GM19452 (cell line): Measurements from ENCODE around the gene PYROXD2.

Experiments used
- ATAC-seq: cut with Tn5 transposase; IDR thresholded peaks from one replicate; pipeline ENCODE4 v1.9.1; 2021; ENCODE audit not compliant: unreplicated experiment

Gene PYROXD2

GRCh38 chr10:98414932-98415730 is at the start of gene PYROXD2:
Gene PYROXD2 (minus strand): TSS chr10:98415182. CDS start chr10:98415135, 47 bp downstream.
- no peak for ATAC-seq

DNA sequence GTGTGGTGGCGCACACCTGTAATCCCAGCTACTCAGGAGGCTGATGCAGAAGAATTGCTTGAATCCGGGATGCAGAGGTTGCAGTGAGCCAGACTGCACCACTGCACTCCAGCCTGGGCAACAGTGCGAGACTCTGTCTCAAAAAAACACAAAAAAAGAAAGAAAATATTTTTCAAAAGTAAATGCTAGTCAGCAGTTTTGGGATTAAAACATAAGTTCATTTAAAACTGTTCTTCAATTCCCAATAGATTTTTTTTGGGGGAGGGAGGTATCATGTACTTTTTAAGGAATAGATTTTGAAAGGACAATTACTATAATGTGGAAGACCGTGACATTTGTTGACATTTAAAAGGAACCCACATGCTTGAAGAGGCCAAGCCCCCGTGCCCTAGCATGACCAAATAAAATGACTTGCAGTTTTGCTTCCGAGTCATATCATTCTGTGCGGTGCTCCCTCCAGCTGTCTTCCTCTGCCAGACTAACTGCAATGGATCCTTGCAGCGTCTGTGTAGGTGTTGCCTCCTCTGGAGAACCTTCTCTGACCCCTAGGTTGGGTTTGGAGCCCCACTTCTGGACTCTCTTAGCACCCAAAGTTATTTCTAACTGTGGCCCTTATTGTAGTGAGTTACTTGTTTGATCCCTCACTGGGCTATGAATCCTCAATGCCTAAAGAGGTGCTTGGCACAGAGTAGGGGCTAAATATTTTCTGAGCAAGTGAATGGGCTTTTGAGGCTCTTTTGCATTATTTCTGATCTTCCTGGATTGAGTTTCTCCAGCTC is 49.2 kb upstream of the PYROXD2 start:
- ATAC-seq = no peak

GRCh38 chr10:98463016-98463415 is 48.0 kb upstream of the PYROXD2 start:
- no peak for ATAC-seq

DNA sequence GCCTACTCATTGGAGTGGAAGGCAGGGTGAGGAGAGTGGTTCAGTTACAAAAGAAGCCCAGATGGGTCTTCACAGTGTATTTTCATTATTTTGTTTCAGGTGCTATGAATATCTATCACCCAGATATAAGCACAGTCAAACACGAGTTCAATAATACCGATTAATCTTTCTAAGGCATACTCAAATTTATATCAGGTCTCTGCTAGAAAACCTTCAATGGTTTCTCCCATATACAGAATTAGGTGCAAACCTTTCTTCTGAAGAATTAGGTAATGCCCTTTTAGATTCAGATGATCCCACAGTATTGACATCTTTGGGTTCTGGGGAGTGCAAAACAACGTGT is 46.5 kb upstream of the PYROXD2 start:
- no peak for ATAC-seq

GRCh38 chr10:98460837-98461499 is 46.0 kb upstream of the PYROXD2 start:
- no peak for ATAC-seq

- ATAC-seq = no peak
Measured at GRCh38 chr10:98458809-98459784, 44.1 kb upstream of the PYROXD2 start.

GRCh38 chr10:98457721-98458120 is 42.7 kb upstream of the PYROXD2 start:
- ATAC-seq = no peak

- ATAC-seq = no peak
Measured at GRCh38 chr10:98456686-98457482, 41.9 kb upstream of the PYROXD2 start.

- ATAC-seq = no peak
Measured at GRCh38 chr10:98456043-98456570, 41.1 kb upstream of the PYROXD2 start.

DNA sequence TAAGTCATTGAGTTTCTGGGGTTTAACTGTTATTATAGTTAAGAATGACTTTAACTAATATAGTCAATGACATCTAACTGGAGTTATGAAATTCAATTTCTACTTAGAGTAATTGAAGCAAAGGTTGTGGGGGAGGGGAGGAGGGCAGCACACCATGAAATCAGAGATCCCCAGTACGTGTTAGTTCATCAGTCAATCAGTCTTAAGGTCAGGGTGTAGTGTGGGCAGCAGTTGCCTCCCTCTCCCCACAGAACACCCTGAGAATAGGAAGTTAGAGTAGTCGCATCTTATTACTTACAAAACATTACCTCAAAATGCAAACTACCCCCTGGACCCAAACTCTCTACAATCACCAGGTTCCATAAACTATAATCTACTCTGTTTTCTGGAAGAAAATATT is 38.7 kb upstream of the PYROXD2 start:
- no peak for ATAC-seq

GRCh38 chr10:98450618-98451017 is 35.6 kb upstream of the PYROXD2 start:
- ATAC-seq = no peak

DNA sequence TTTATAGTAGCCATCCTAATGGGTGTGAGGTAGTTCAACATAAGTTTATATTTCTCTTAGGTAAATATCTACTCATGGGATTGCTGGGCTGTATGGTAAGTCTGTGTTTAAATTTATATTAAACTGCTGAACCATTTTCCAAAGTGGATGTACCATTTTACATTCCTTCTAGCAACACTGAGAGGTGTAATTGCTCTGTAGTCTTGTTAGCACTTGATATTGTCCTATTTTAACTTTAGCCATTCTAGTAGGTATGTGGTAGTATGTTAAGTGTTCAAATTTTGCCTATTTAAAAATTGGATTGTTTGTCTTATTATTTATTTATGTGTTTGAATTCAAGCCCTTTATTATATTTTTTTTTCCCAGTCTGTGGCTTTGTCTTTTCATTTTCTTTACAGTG is 34.3 kb upstream of the PYROXD2 start:
- no peak for ATAC-seq

DNA sequence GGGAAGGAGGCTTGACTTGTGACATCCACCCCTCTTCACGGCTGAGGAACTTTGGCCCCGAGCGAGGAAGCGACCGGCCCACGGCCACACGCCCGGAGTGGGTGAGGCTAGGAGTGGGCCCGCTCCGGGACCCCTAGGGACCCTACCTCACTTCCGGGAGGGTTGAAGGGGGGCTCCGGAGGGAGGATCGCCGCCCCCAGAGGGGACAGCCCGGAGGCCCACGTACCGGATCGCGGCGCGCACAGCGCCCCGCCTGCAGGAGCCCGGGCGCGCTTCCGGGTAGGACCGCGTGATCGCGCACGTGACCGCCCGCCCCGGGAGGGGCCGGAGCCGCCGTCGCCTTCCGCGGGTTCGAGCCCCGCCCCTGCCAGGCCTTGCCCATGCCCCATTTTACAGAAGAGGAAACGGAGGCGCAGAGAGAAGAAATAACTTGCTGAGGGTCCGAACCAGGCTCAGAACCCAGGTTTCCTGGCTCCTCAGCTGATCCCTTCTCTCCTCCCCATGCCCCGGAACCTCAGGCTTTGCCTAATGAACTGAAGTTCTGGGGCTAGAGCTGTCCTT is 31.8 kb upstream of the PYROXD2 start, which contains the start of gene HPS1:
Gene HPS1, minus strand, starts transcription at position 275 of the 561 bp plus-strand sequence. CDS start 3,695 bp downstream, outside the sequence.
- peak; percentile 88 for ATAC-seq

- ATAC-seq = peak; percentile 14
Measured at GRCh38 chr10:98446151-98446660, 31.2 kb upstream of the PYROXD2 start.

DNA sequence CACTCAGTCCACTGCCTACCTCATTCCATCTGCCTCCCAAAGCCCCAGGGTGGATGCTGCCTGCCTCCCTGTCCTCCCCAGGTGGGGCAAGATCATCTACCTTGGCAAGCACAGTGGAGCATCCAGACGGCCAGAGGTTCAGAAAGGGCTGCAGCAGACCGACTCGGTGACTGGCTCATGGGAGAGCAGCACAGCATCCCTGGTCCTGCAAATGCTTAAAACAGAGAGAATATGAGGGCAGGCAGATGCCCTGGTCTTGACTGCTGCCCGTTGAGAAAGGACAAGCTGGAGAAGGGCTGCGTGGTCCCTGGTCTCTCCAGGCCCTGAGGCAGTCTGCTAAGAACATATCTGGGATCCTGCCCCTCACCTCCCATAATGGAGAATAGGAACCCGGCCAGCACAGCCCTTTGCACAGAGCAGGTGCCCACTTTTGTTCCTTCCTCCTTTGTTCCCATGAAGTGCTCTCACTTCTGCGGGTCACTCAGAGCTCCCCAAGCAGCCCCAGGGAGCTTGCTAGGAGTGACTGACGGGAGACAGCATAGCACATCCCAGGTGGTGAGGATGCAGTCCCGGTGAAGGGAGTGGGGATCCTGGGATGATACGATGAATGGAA is 30.3 kb upstream of the PYROXD2 start:
- no peak for ATAC-seq

DNA sequence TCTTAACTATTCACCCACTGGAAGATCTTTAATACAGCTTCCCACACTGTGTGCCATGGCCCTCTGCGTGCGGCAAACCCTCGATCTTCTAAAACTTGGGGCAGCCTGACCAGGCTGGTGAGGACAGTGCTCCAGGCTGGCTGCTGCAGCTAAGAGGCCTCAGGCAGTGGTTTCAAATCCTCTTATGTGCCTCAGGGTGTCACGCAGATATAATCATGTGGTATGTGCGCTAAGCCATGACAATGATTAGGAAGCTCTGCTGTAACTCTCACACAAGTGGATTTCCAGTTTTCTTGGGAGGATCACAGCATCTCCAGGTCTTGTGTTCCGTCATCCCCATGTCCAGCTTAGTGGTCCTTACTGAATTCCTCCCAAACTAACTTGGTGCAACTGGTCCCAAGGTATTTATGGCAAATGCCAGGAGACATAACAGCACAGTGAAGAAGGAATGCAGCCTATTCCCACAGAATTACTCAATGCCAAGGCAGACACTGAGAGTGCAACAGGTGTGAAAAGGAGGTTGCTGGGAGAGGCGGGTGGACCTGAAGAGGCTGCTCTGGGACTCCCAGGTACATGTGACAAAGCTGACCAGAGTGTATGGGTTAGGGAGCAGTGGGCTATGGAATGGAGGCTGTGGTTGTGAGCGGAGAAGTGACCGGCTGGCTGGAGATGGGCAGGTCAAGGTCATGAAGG is 29.5 kb upstream of the PYROXD2 start:
- ATAC-seq = peak; percentile 36

- no peak for ATAC-seq
Measured at GRCh38 chr10:98438715-98439114, 23.7 kb upstream of the PYROXD2 start.

GRCh38 chr10:98436704-98437103 is 21.7 kb upstream of the PYROXD2 start:
- ATAC-seq = no peak
